H1 (cell line): Measurements from ENCODE around the gene ARFRP1. TPM values are rescaled to one million over a fixed set of nuclear protein-coding genes. Genes with fewer than 3 reads are reported as not detected.

Experiments used
- EP300 ChIP-seq, 2 experiments: IDR thresholded peaks; 1 replicate in 1 of 2; 2 replicates in 1 of 2; pipeline ENCODE4 v1.6.1; 2011 to 2012; ENCODE audit warnings: low read depth in 2 of 2, low read length in 2 of 2, mild to moderate bottlenecking in 2 of 2, borderline replicate concordance in 1 of 2, inconsistent platforms in 1 of 2, moderate library complexity in 1 of 2
- polyA plus RNA-seq, 7 experiments: library from polyadenylated mRNA; depleted of rRNA in 3 of 7; stranded (reverse) in 5 of 7; unstranded in 2 of 7; fragments of >200 nt in 5 of 7; fragments of 200-250 nt in 2 of 7; gene quantifications; 1 replicate in 5 of 7; 2 replicates in 1 of 7; 4 replicates in 1 of 7; pipeline versions ENCODE4 v1.2.1 to v1.2.3, GENCODE V29; 2011 to 2013; ENCODE audit warnings: missing spikeins in 2 of 7, mixed read lengths in 2 of 7
- total RNA-seq: library from RNA; stranded (reverse); fragmentation: NEBNext Ultra II Directional; extraction: Animal tissue kit (Norgen Biotek cat#: 25700); gene quantifications from 2 replicates; pipeline ENCODE4 v1.2.1, GENCODE V29; 2021

ARFRP1 gene
- total and polyA plus RNA-seq, 2 of the 8 experiments (the other 6 are each of a cell fraction or from before 2014, with no cell fraction given), result 12.9 to 22.9 TPM

GRCh38 chr20:63652192-63652980 lies 55.4 kb downstream of the ARFRP1 start (continued):
- no peak for TF ChIP-seq EP300 (IDR thresholded peaks at IDR 0.05; ENCODE audit: borderline replicate concordance in 1 of 2, low read depth in 2 of 2, low read length in 2 of 2)
